Coronary artery (tissue), 2 donors: ENCODE results near the gene PPP2R3B.

Source experiments
- DNase-seq: peaks from one replicate; pipeline ENCODE4 v3.0.0-alpha.2; 2017; ENCODE audit warnings: low spot score
- H3K27ac ChIP-seq, 2 donors: fragments of 200-600 bp; sonication (generic); one replicate each; pipeline ENCODE4 v1.5.1; 2016 to 2019
- H3K4me3 ChIP-seq: fragments of 200-600 bp; sonication (generic); 2 replicates; pipeline ENCODE4 v1.5.1; 2016; ENCODE audit warnings: mild to moderate bottlenecking, moderate library complexity
- CTCF ChIP-seq: fragments of 200-600 bp; sonication (generic); IDR thresholded peaks from one replicate; pipeline ENCODE4 v1.5.1; 2019; ENCODE audit warnings: antibody characterized with exemption

The PPP2R3B gene

GRCh38 chrX:369563-370101, 17.1 kb downstream of the PPP2R3B start:
- H3K27ac ChIP-seq: no peak overlapping the region

GRCh38 chrX:368811-369562, 17.7 kb downstream of the PPP2R3B start:
- Histone ChIP-seq H3K4me3 (no peak overlapping the region), H3K27ac (no peak overlapping the region)
- no peak for DNase-seq
- TF ChIP-seq CTCF: no peak

More at GRCh38 chrX:369563-370101, 17.1 kb downstream of the PPP2R3B start:
- no peak for DNase-seq
- TF ChIP-seq CTCF: no peak
- H3K4me3 ChIP-seq: no peak overlapping the region

GRCh38 chrX:367866-368265, 18.8 kb downstream of the PPP2R3B start:
- no peak for DNase-seq
- Histone ChIP-seq H3K4me3 (no peak overlapping the region), H3K27ac (no peak overlapping the region)
- no peak for TF ChIP-seq CTCF

GRCh38 chrX:367349-367748, 19.4 kb downstream of the PPP2R3B start:
- no peak for TF ChIP-seq CTCF
- no peak for DNase-seq
- H3K27ac ChIP-seq: no peak overlapping the region
- no peak overlapping the region for H3K4me3 ChIP-seq

- no peak for DNase-seq
- H3K4me3 ChIP-seq: no peak overlapping the region
- H3K27ac ChIP-seq: no peak overlapping the region
- no peak for TF ChIP-seq CTCF
Observed at GRCh38 chrX:363621-364375, 22.9 kb downstream of the PPP2R3B start.

GRCh38 chrX:362937-363620, 23.6 kb downstream of the PPP2R3B start:
- DNase-seq: no peak
- TF ChIP-seq CTCF: no peak
- Histone ChIP-seq H3K4me3 (no peak overlapping the region), H3K27ac (no peak overlapping the region)
